Lower leg skin (tissue), 3 donors: ENCODE data around the gene RNF213.

Source experiments
- CTCF ChIP-seq, 3 donors: fragments of 450-650 bp; IDR thresholded peaks; one replicate each; pipeline ENCODE4 v1.5.1; 2016; ENCODE audit warnings: antibody characterized with exemption in 3 of 3, mild to moderate bottlenecking in 3 of 3, moderate library complexity in 2 of 3
- POLR2A ChIP-seq, 2 donors: fragments of 450-650 bp; IDR thresholded peaks; one replicate each; pipeline ENCODE4 v1.6.1; 2016 to 2017; ENCODE audit warnings: antibody characterized with exemption in 2 of 2, mild to moderate bottlenecking in 1 of 2, moderate library complexity in 1 of 2

DNA sequence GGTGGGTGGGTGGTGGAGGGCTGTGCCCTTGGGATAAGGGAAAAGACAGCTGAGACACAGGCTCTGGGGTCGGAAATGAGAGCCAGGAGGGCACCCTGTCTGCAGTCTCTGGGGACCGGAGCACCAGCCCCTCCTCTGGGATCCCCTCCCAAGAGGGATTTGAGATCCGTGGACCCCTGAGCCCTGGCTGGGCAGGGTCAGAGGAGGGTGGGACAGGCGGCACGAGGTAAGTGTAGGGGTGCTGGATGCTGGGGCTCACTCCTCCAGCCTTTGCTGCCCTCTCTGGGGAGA is 40.9 kb upstream of the RNF213 start:
- no peak for TF ChIP-seq POLR2A (IDR thresholded peaks at IDR 0.05)
- no peak for TF ChIP-seq CTCF (IDR thresholded peaks at IDR 0.05)
